H1 (cell line): ENCODE results near the gene IQUB. TPM values are rescaled to one million over a fixed set of nuclear protein-coding genes. Genes with fewer than 3 reads are reported as not detected.

Experiments used
- CTCF ChIA-PET: fragments of 300-600 bp; sonication (Branson Sonifier 250); formaldehyde crosslinking; loops from one replicate; lab custom pipeline; 2021; ENCODE audit not compliant: partially characterized antibody; lab: Charles Lee
- POLR2A ChIA-PET: fragments of 300-600 bp; sonication (Branson Sonifier 250); formaldehyde crosslinking; loops from one replicate; lab custom pipeline; 2021; ENCODE audit warnings: inconsistent platforms; ENCODE audit not compliant: partially characterized antibody; lab: Charles Lee
- DNase-seq, 2 experiments: peaks; one replicate each; pipeline versions ENCODE4 v3.0.0 to v3.0.0-alpha.2; 2010 to 2022; ENCODE audit warnings: low spot score in 2 of 2, low read depth in 1 of 2, mixed read lengths in 1 of 2
- FAIRE-seq: peaks from 2 replicates; lab custom pipeline; 2011; peaks lifted over from hg19 to GRCh38; lab: Jason Lieb, UNC
- H2AFZ ChIP-seq: 2 replicates; pipeline ENCODE4 v1.8.1; 2012; ENCODE audit warnings: low read length, inconsistent platforms
- H2AK5ac ChIP-seq: 2 replicates; pipeline ENCODE4 v1.6.1; 2013; ENCODE audit warnings: low read depth, low read length
- H2BK120ac ChIP-seq: replicated peaks from 2 replicates; pipeline ENCODE3; 2013; ENCODE audit warnings: low read depth, low read length, inconsistent platforms
- H2BK12ac ChIP-seq: 2 replicates; pipeline ENCODE4 v1.6.1; 2013; ENCODE audit warnings: low read depth, low read length
- H2BK15ac ChIP-seq: 2 replicates; pipeline ENCODE4 v1.6.1; 2013; ENCODE audit warnings: low read length
- H2BK20ac ChIP-seq: 2 replicates; pipeline ENCODE4 v1.6.1; 2013; ENCODE audit warnings: low read length
- H2BK5ac ChIP-seq: 2 replicates; pipeline ENCODE4 v1.6.1; 2013; ENCODE audit warnings: low read depth, low read length
- H3K14ac ChIP-seq: 2 replicates; pipeline ENCODE4 v1.6.1; 2013; ENCODE audit warnings: inconsistent platforms; ENCODE audit not compliant: insufficient read length
- H3K18ac ChIP-seq: 2 replicates; pipeline ENCODE4 v1.6.1; 2013; ENCODE audit warnings: low read length; ENCODE audit errors: extremely low read depth
- H3K23ac ChIP-seq: 2 replicates; pipeline ENCODE4 v1.6.1; 2013; ENCODE audit warnings: inconsistent platforms; ENCODE audit not compliant: insufficient read length
- H3K23me2 ChIP-seq: 2 replicates; pipeline ENCODE4 v1.6.1; 2013; ENCODE audit warnings: low read depth, low read length
- H3K27ac ChIP-seq: 2 replicates; pipeline ENCODE4 v1.6.1; 2011; ENCODE audit warnings: low read depth, low read length, inconsistent platforms
- H3K27me3 ChIP-seq, 4 experiments: replicated peaks in 1 of 4; 1 replicate in 1 of 4; 2 replicates in 3 of 4; pipeline versions ENCODE4 v1.6.1 to v1.8.1; 2011 to 2013; ENCODE audit warnings: low read length in 3 of 4, mild to moderate bottlenecking in 3 of 4, inconsistent platforms in 2 of 4, mixed read lengths in 2 of 4, moderate library complexity in 1 of 4; ENCODE audit not compliant: control insufficient read depth in 3 of 4, insufficient read depth in 3 of 4; ENCODE audit errors: extremely low read depth in 1 of 4
- H3K36me3 ChIP-seq, 4 experiments: 2 replicates each; pipeline versions ENCODE4 v1.6.1 to v1.8.1; 2011 to 2013; ENCODE audit warnings: mild to moderate bottlenecking in 4 of 4, low read length in 3 of 4, moderate library complexity in 2 of 4, control low read depth in 1 of 4, inconsistent platforms in 1 of 4; ENCODE audit not compliant: insufficient read depth in 4 of 4, control insufficient read depth in 2 of 4
- H3K4ac ChIP-seq: replicated peaks from 2 replicates; pipeline ENCODE3; 2013; ENCODE audit warnings: low read length, low read depth, mixed read lengths, inconsistent platforms; ENCODE audit not compliant: insufficient read length
- H3K4me1 ChIP-seq, 4 experiments: replicated peaks in 1 of 4; 1 replicate in 1 of 4; 2 replicates in 3 of 4; pipeline versions ENCODE4 v1.6.1 to v1.8.1; 2011 to 2013; ENCODE audit warnings: low read length in 3 of 4, inconsistent platforms in 2 of 4, mixed read lengths in 1 of 4; ENCODE audit not compliant: insufficient read depth in 4 of 4, control insufficient read depth in 3 of 4
- H3K4me2 ChIP-seq, 2 experiments: 2 replicates each; pipeline versions ENCODE4 v1.6.1 to v1.8.1; 2011 to 2013; ENCODE audit warnings: low read depth in 2 of 2, low read length in 2 of 2, control low read depth in 1 of 2, inconsistent platforms in 1 of 2, mild to moderate bottlenecking in 1 of 2; ENCODE audit not compliant: insufficient read depth in 1 of 2
- H3K4me3 ChIP-seq, 4 experiments: fragments of 200-600, 300-600 bp in 1 of 4; sonication (generic), shearing (Covaris generic), sonication (Bioruptor Twin) in 1 of 4; 2 replicates each; pipeline versions ENCODE4 v1.5.1 to v1.8.1; 2011 to 2016; ENCODE audit warnings: low read length in 4 of 4, low read depth in 3 of 4, control low read depth in 2 of 4, inconsistent platforms in 2 of 4, mild to moderate bottlenecking in 2 of 4, mixed read lengths in 1 of 4, moderate library complexity in 1 of 4; ENCODE audit not compliant: insufficient read depth in 2 of 4; ENCODE audit errors: extremely low read depth in 1 of 4
- H3K56ac ChIP-seq: replicated peaks from 2 replicates; pipeline ENCODE3; 2013; ENCODE audit warnings: low read depth, mild to moderate bottlenecking, mixed read lengths, low read length, inconsistent platforms; ENCODE audit not compliant: insufficient read length
- H3K79me1 ChIP-seq: 2 replicates; pipeline ENCODE4 v1.6.1; 2013; ENCODE audit warnings: low read depth, low read length, control low read depth
- H3K79me2 ChIP-seq, 2 experiments: 2 replicates each; pipeline versions ENCODE4 v1.6.1 to v1.8.1; 2012 to 2013; ENCODE audit warnings: low read length in 2 of 2, mild to moderate bottlenecking in 2 of 2, inconsistent platforms in 1 of 2; ENCODE audit not compliant: insufficient read depth in 2 of 2, control insufficient read depth in 1 of 2
- H3K9ac ChIP-seq, 4 experiments: replicated peaks in 1 of 4; 1 replicate in 1 of 4; 2 replicates in 3 of 4; pipeline versions ENCODE4 v1.6.1 to v1.8.1; 2011 to 2013; ENCODE audit warnings: low read depth in 3 of 4, low read length in 3 of 4, control low read depth in 2 of 4, mild to moderate bottlenecking in 2 of 4, moderate library complexity in 2 of 4, inconsistent platforms in 1 of 4; ENCODE audit errors: extremely low read depth in 1 of 4
- H3K9me3 ChIP-seq, 2 experiments: 2 replicates each; pipeline versions ENCODE4 v1.6.1 to v1.8.1; 2012 to 2013; ENCODE audit warnings: mild to moderate bottlenecking in 2 of 2, moderate library complexity in 2 of 2, control low read depth in 1 of 2, inconsistent platforms in 1 of 2, low read depth in 1 of 2, low read length in 1 of 2, mixed read lengths in 1 of 2; ENCODE audit not compliant: insufficient read depth in 2 of 2
- H4K20me1 ChIP-seq, 2 experiments: replicated peaks in 1 of 2; 2 replicates each; pipeline versions ENCODE3 to v1.8.1; 2011 to 2013; ENCODE audit warnings: inconsistent platforms in 2 of 2, low read length in 2 of 2, mild to moderate bottlenecking in 1 of 2; ENCODE audit not compliant: insufficient read depth in 2 of 2, control insufficient read depth in 1 of 2
- H4K5ac ChIP-seq: 2 replicates; pipeline ENCODE4 v1.6.1; 2013; ENCODE audit warnings: low read length, low read depth, mixed read lengths, inconsistent platforms; ENCODE audit not compliant: insufficient read length
- H4K8ac ChIP-seq: 2 replicates; pipeline ENCODE4 v1.8.0; 2013; ENCODE audit warnings: mild to moderate bottlenecking, moderate library complexity, low read length, inconsistent platforms; ENCODE audit not compliant: insufficient read depth; ENCODE audit errors: extremely low read depth
- H4K91ac ChIP-seq: replicated peaks from 2 replicates; pipeline ENCODE3; 2013; ENCODE audit warnings: low read length, mixed read lengths, inconsistent platforms; ENCODE audit not compliant: insufficient read length
- CEBPB ChIP-seq: IDR thresholded peaks from 2 replicates; pipeline ENCODE4 v1.6.1; 2012; ENCODE audit warnings: low read depth, low read length
- EP300 ChIP-seq, 2 experiments: IDR thresholded peaks; 1 replicate in 1 of 2; 2 replicates in 1 of 2; pipeline ENCODE4 v1.6.1; 2011 to 2012; ENCODE audit warnings: low read depth in 2 of 2, low read length in 2 of 2, mild to moderate bottlenecking in 2 of 2, borderline replicate concordance in 1 of 2, inconsistent platforms in 1 of 2, moderate library complexity in 1 of 2
- HDAC2 ChIP-seq, 2 experiments: fragments of 300-600 bp in 1 of 2; sonication (generic) in 1 of 2; IDR thresholded peaks; 2 replicates each; pipeline ENCODE4 v1.6.1; 2011 to 2012; ENCODE audit warnings: low read depth in 2 of 2, low read length in 2 of 2, mild to moderate bottlenecking in 2 of 2, moderate library complexity in 2 of 2, borderline replicate concordance in 1 of 2, inconsistent platforms in 1 of 2
- JUND ChIP-seq: IDR thresholded peaks from 2 replicates; pipeline ENCODE4 v1.6.1; 2011; ENCODE audit warnings: mild to moderate bottlenecking, improper control_type of control experiment, low read length
- NANOG ChIP-seq: IDR thresholded peaks from 2 replicates; pipeline ENCODE4 v1.6.1; 2011; ENCODE audit warnings: low read length, low read depth, mild to moderate bottlenecking, inconsistent platforms; ENCODE audit not compliant: insufficient read depth, poor library complexity, severe bottlenecking
- RBBP5 ChIP-seq: IDR thresholded peaks from 2 replicates; pipeline ENCODE4 v1.7.1; 2012; ENCODE audit warnings: low read depth, mild to moderate bottlenecking, inconsistent platforms, low read length, moderate library complexity, borderline replicate concordance
- RFX5 ChIP-seq: IDR thresholded peaks from 2 replicates; pipeline ENCODE4 v1.6.1; 2011; ENCODE audit warnings: low read depth, low read length, improper control_type of control experiment, borderline replicate concordance
- RNF2 ChIP-seq: fragments of 200-900, 300-1000 bp; sonication (generic); IDR thresholded peaks from 2 replicates; pipeline ENCODE4 v1.7.1; 2016; ENCODE audit warnings: borderline replicate concordance, low read depth, mild to moderate bottlenecking, antibody characterized with exemption, low read length; ENCODE audit not compliant: poor library complexity, severe bottlenecking; ENCODE audit errors: missing control alignments
- RXRA ChIP-seq: IDR thresholded peaks from 2 replicates; pipeline ENCODE4 v1.6.1; 2011; ENCODE audit warnings: low read depth, mild to moderate bottlenecking, low read length, moderate library complexity; ENCODE audit not compliant: insufficient read depth
- TBP ChIP-seq: IDR thresholded peaks from 2 replicates; pipeline ENCODE4 v1.6.1; 2011; ENCODE audit warnings: low read depth, low read length, improper control_type of control experiment
- USF2 ChIP-seq: IDR thresholded peaks from 2 replicates; pipeline ENCODE4 v1.6.1; 2011; ENCODE audit warnings: low read length, improper control_type of control experiment
- YY1 ChIP-seq: IDR thresholded peaks from 2 replicates; pipeline ENCODE4 v1.6.1; 2011; ENCODE audit warnings: low read depth, mild to moderate bottlenecking, low read length
- ZNF274 ChIP-seq: IDR thresholded peaks from 2 replicates; pipeline ENCODE4 v1.7.0; 2012; ENCODE audit warnings: low read length, borderline replicate concordance; ENCODE audit errors: extremely low read depth
- WGBS, 2 experiments: shearing (Covaris generic) in 1 of 2; methylation state at CpG; one replicate each; pipeline versions ENCODE4 v1.1.6 to v1.1.7; 2013 to 2015; ENCODE audit warnings: low lambda C conversion rate in 2 of 2, mixed read lengths in 2 of 2, inconsistent platforms in 1 of 2, low coverage in 1 of 2, missing lambda C conversion rate in 1 of 2; ENCODE audit not compliant: insufficient replicate concordance in 2 of 2, insufficient coverage in 1 of 2, insufficient read length in 1 of 2; ENCODE audit errors: extremely low coverage in 1 of 2, missing lambda C conversion rate in 1 of 2; 5-methylcytosine and 5-hydroxymethylcytosine counted together
- polyA plus RNA-seq, 7 experiments: library from polyadenylated mRNA; depleted of rRNA in 3 of 7; stranded (reverse) in 5 of 7; unstranded in 2 of 7; fragments of >200 nt in 5 of 7; fragments of 200-250 nt in 2 of 7; gene quantifications; 1 replicate in 5 of 7; 2 replicates in 1 of 7; 4 replicates in 1 of 7; pipeline versions ENCODE4 v1.2.1 to v1.2.3, GENCODE V29; 2011 to 2013; ENCODE audit warnings: missing spikeins in 2 of 7, mixed read lengths in 2 of 7
- total RNA-seq: library from RNA; stranded (reverse); fragmentation: NEBNext Ultra II Directional; extraction: Animal tissue kit (Norgen Biotek cat#: 25700); gene quantifications from 2 replicates; pipeline ENCODE4 v1.2.1, GENCODE V29; 2021

The IQUB gene
- total and polyA plus RNA-seq, 2 of the 8 experiments (the other 6 are each of a cell fraction or from before 2014, with no cell fraction given): 0.12 to 0.82 TPM

GRCh38 chr7:123463890-123464289 lies 70.5 kb downstream of the IQUB start:
- Histone ChIP-seq H3K4me1 (no peaks in the 10 kb centered on the region), H4K20me1 (no peaks in the 10 kb centered on the region), H2AFZ (no peak overlapping the region), H2BK12ac (no peak overlapping the region), H3K79me2 (no peaks in the 10 kb centered on the region), H4K91ac (no peak overlapping the region), H2AK5ac (no peak overlapping the region), H2BK20ac (no peak overlapping the region), H3K23me2 (no peaks in the 10 kb centered on the region), H3K4ac (no peak overlapping the region), H3K4me3 (no peak overlapping the region), H3K14ac (no peak overlapping the region), H3K18ac (no peak overlapping the region), H4K5ac (no peak overlapping the region), H2BK120ac (no peak overlapping the region), H3K36me3 (no peaks in the 10 kb centered on the region), H3K9ac (no peak overlapping the region), H4K8ac (no peak overlapping the region), H3K9me3 (no peaks in the 10 kb centered on the region), H3K79me1 (no peaks in the 10 kb centered on the region), H2BK15ac (no peak overlapping the region), H3K27me3 (no peaks in the 10 kb centered on the region), H3K4me2 (no peak overlapping the region), H3K23ac (no peak overlapping the region), H2BK5ac (no peak overlapping the region), H3K27ac (no peak overlapping the region), H3K56ac (no peak overlapping the region)
- CTCF ChIA-PET: no interaction called here
- WGBS, 2 experiments: 97% methylated on average over 2 of the region's 2 CpGs; no CpG with 5 or more reads in 1 of the 2 experiments
- no peak for FAIRE-seq
- DNase-seq: no peak
- POLR2A ChIA-PET: no interaction called here
- TF ChIP-seq JUND: no peak
- TF ChIP-seq RNF2: no peak
- no peak for TF ChIP-seq RXRA
- TF ChIP-seq TBP: no peak
- TF ChIP-seq USF2: no peak
- no peak for TF ChIP-seq EP300 (IDR thresholded peaks at IDR 0.05; ENCODE audit: borderline replicate concordance in 1 of 2, low read depth in 2 of 2, low read length in 2 of 2)
- no peak for TF ChIP-seq RBBP5
- no peak for TF ChIP-seq ZNF274
- no peak for TF ChIP-seq CEBPB
- no peak for TF ChIP-seq HDAC2 (IDR thresholded peaks at IDR 0.05; ENCODE audit: borderline replicate concordance in 1 of 2, low read depth in 2 of 2, low read length in 2 of 2)
- TF ChIP-seq YY1: no peak
- no peak for TF ChIP-seq NANOG
- TF ChIP-seq RFX5: no peak
